B cell (primary cell): Measurements from ENCODE around the gene P2RX2.

Experiments used
- CTCF ChIP-seq: fragments of 200-600 bp; IDR thresholded peaks from one replicate; pipeline ENCODE4 v1.8.0; 2022; ENCODE audit warnings: antibody characterized with exemption, mild to moderate bottlenecking
- EZH2 ChIP-seq: IDR thresholded peaks from 2 replicates; pipeline ENCODE4 v1.6.1; 2012; ENCODE audit warnings: borderline replicate concordance, low read depth, mild to moderate bottlenecking, moderate library complexity, low read length; ENCODE audit not compliant: insufficient read depth, poor library complexity, severe bottlenecking

GRCh38 chr12:132624910-132625630, 6.5 kb downstream of the P2RX2 start:
- no peak for TF ChIP-seq CTCF
- no peak for TF ChIP-seq EZH2
